Measurements from ENCODE around the gene CR1. TPM values are rescaled to one million over a fixed set of nuclear protein-coding genes. Genes with fewer than 3 reads are reported as not detected.
"Not testable (repeated sequence)": the region's sequence is repeated elsewhere in the genome, so short reads cannot be mapped to it uniquely, and the experiment has no call there.

CR1 gene
- total RNA-seq, 1 experiment from 2014 or later, result 0.07 TPM

GRCh38 chr1:207565546-207566468, 69.8 kb downstream of the CR1 start:
- Histone ChIP-seq H4K20me1 (ENCODE audit: insufficient read depth) (no peaks in the 10 kb centered on the region), H2AFZ (ENCODE audit: low read depth, low read length, poor library complexity, severe bottlenecking) (no peak overlapping the region), H3K9ac (ENCODE audit: low read length) (no peak overlapping the region), H3K4me2 (ENCODE audit: low read length) (no peak overlapping the region), H3K4me3 (replicated peaks in 1 of 2; ENCODE audit: low read depth in 1 of 2, low read length in 2 of 2) (no peak overlapping the region), H3K9me3 (ENCODE audit: control insufficient read depth in 1 of 2, insufficient read depth in 1 of 2, low read depth in 1 of 2, low read length in 2 of 2) (no peaks in the 10 kb centered on the region), H3K4me1 (ENCODE audit: control insufficient read depth in 1 of 2, insufficient read depth in 2 of 2, low read length in 2 of 2) (no peaks in the 10 kb centered on the region), H3K79me2 (ENCODE audit: insufficient read depth, low read length) (no peaks in the 10 kb centered on the region), H3K9me2 (ENCODE audit: insufficient read depth) (no peaks in the 10 kb centered on the region), H3K36me3 (ENCODE audit: control insufficient read depth in 1 of 2, insufficient read depth in 2 of 2, low read length in 2 of 2) (no peaks in the 10 kb centered on the region), H3K27ac (ENCODE audit: low read depth, low read length) (no peak overlapping the region), H3K27me3 (ENCODE audit: insufficient read depth, low read length) (no peaks in the 10 kb centered on the region)
- DNase-seq (ENCODE audit: low read depth, low spot score) (peak; percentile 34), ATAC-seq (peak; percentile 98)
- RAD21 ChIA-PET (ENCODE audit: low non-redundant PET in 1 of 2, low total read pairs in 2 of 2, uncharacterized antibody in 2 of 2, unreplicated experiment in 2 of 2), result no interaction called here
- no peak for TF ChIP-seq FOSL1 (IDR thresholded peaks at IDR 0.05; ENCODE audit: low read depth)
- TF ChIP-seq CEBPB (IDR thresholded peaks at IDR 0.05; ENCODE audit: low read depth), result no peak
- TF ChIP-seq EGR1 (IDR thresholded peaks at IDR 0.05; ENCODE audit: low read depth), result no peak
- TF ChIP-seq CTCF (IDR thresholded peaks at IDR 0.05 in 2 of 3, conservative IDR thresholded peaks at IDR 0.05 in 1 of 3; ENCODE audit: borderline replicate concordance in 1 of 3, insufficient read depth in 1 of 3, low read depth in 2 of 3, low read length in 2 of 3), result peak; percentile 43 to 48 (median 45); a peak in 5 of 6 replicates
- no peak for TF ChIP-seq POLR2AphosphoS5 (IDR thresholded peaks at IDR 0.05; ENCODE audit: low read depth, low read length)
- no peak for TF ChIP-seq EZH2 (IDR thresholded peaks at IDR 0.05)
- no peak for TF ChIP-seq JUND (IDR thresholded peaks at IDR 0.05)
- TF ChIP-seq SIN3A (IDR thresholded peaks at IDR 0.05; ENCODE audit: low read depth), result no peak
- peak; percentile 65 for TF ChIP-seq RAD21 (IDR thresholded peaks at IDR 0.05; ENCODE audit: low read depth)
- CTCF ChIA-PET, result interaction anchor here (0.7 to 1.6 kb wide), 12 partner anchors 8 to 587 kb away, joined by 3 to 16 read pairs (median 4); partner anchors contain the start of gene C1orf116
- POLR2A ChIA-PET, result interaction anchor here (0.6 kb wide), 1 partner anchor 321 kb away, joined by 4 read pairs; no protein-coding TSS in a partner anchor
- BruUV-seq (replicated peaks), result no TSS peak
- intact Hi-C loops (cut with micrococcal nuclease), result no loop called here

GRCh38 chr1:207571926-207572325, 76.0 kb downstream of the CR1 start:
- CTCF ChIA-PET; H4K20me1 ChIP-seq (ENCODE audit: insufficient read depth); POLR2A ChIA-PET; H3K9ac ChIP-seq (ENCODE audit: low read length); H2AFZ ChIP-seq (ENCODE audit: low read depth, low read length, poor library complexity, severe bottlenecking); DNase-seq (ENCODE audit: low read depth, low spot score); ATAC-seq; RAD21 ChIA-PET (ENCODE audit: low non-redundant PET in 1 of 2, low total read pairs in 2 of 2, uncharacterized antibody in 2 of 2, unreplicated experiment in 2 of 2); H3K4me3 ChIP-seq (replicated peaks in 1 of 2; ENCODE audit: low read depth in 1 of 2, low read length in 2 of 2); H3K4me2 ChIP-seq (ENCODE audit: low read length); intact Hi-C loops (cut with micrococcal nuclease); H3K9me3 ChIP-seq (ENCODE audit: control insufficient read depth in 1 of 2, insufficient read depth in 1 of 2, low read depth in 1 of 2, low read length in 2 of 2); H3K79me2 ChIP-seq (ENCODE audit: insufficient read depth, low read length); BruUV-seq (replicated peaks); H3K27ac ChIP-seq (ENCODE audit: low read depth, low read length); H3K9me2 ChIP-seq (ENCODE audit: insufficient read depth); H3K36me3 ChIP-seq (ENCODE audit: control insufficient read depth in 1 of 2, insufficient read depth in 2 of 2, low read length in 2 of 2); H3K27me3 ChIP-seq (ENCODE audit: insufficient read depth, low read length); H3K4me1 ChIP-seq (ENCODE audit: control insufficient read depth in 1 of 2, insufficient read depth in 2 of 2, low read length in 2 of 2): not testable (repeated sequence)

GRCh38 chr1:207573074-207573473, 77.1 kb downstream of the CR1 start:
- H3K4me3 ChIP-seq (replicated peaks in 1 of 2; ENCODE audit: low read depth in 1 of 2, low read length in 2 of 2); H3K36me3 ChIP-seq (ENCODE audit: control insufficient read depth in 1 of 2, insufficient read depth in 2 of 2, low read length in 2 of 2); intact Hi-C loops (cut with micrococcal nuclease); CTCF ChIA-PET; BruUV-seq (replicated peaks); H3K4me2 ChIP-seq (ENCODE audit: low read length); POLR2A ChIA-PET; RAD21 ChIA-PET (ENCODE audit: low non-redundant PET in 1 of 2, low total read pairs in 2 of 2, uncharacterized antibody in 2 of 2, unreplicated experiment in 2 of 2); H3K79me2 ChIP-seq (ENCODE audit: insufficient read depth, low read length); H2AFZ ChIP-seq (ENCODE audit: low read depth, low read length, poor library complexity, severe bottlenecking); H3K9me3 ChIP-seq (ENCODE audit: control insufficient read depth in 1 of 2, insufficient read depth in 1 of 2, low read depth in 1 of 2, low read length in 2 of 2); H3K4me1 ChIP-seq (ENCODE audit: control insufficient read depth in 1 of 2, insufficient read depth in 2 of 2, low read length in 2 of 2); H3K9ac ChIP-seq (ENCODE audit: low read length); H4K20me1 ChIP-seq (ENCODE audit: insufficient read depth); H3K9me2 ChIP-seq (ENCODE audit: insufficient read depth); H3K27ac ChIP-seq (ENCODE audit: low read depth, low read length); H3K27me3 ChIP-seq (ENCODE audit: insufficient read depth, low read length); ATAC-seq; DNase-seq (ENCODE audit: low read depth, low spot score): not testable (repeated sequence)

Data from HCT116 (cell line).